ENCODE results near the gene TRABD2B. TPM values are rescaled to one million over a fixed set of nuclear protein-coding genes. Genes with fewer than 3 reads are reported as not detected.

Gene TRABD2B
- total RNA-seq, 1 experiment from 2014 or later = 0.05 TPM

DNA sequence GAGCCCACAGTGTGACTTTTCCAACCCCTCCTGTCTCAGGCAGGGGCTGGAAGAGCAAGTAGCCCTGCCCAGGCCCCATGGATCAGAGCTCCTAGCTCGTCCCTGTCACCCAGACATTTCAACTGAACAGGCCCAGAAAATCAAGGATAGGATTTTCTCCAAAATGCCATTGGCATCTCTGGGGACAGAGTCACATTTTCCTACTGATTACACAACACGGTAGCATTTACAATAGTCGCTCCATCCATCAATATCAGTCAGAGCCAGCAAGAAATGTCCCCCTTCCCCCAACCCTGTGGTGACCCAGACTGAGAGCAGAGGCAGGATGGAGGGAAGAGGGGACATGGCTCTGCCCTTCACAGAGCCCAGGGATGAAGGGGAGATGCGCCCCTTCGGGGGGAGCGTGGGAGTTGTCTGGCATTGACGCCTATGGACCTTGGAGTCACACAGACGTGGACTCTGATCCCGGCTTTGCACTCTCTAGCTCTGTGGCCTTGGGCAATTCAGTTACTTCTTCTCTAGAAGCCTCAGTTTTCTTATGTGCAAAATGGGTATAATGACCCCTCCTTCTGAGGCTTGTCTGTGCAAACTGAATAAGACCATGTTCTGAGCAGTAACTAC, 283.7 kb downstream of the TRABD2B start (continued):
- TF ChIP-seq SP1 (IDR thresholded peaks at IDR 0.05; ENCODE audit: low read depth) (no peak), CBX3 (IDR thresholded peaks at IDR 0.05; ENCODE audit: low read depth) (no peak), YY1 (IDR thresholded peaks at IDR 0.05; ENCODE audit: extremely low read depth, insufficient replicate concordance, low read depth, low read length) (no peak), ELF1 (IDR thresholded peaks at IDR 0.05; ENCODE audit: borderline replicate concordance, low read depth) (no peak), JUND (IDR thresholded peaks at IDR 0.05) (no peak), POLR2A (IDR thresholded peaks at IDR 0.05; ENCODE audit: borderline replicate concordance, extremely low read depth, insufficient read depth, insufficient read length) (no peak)
- TF ChIP-seq, protein P1, sequence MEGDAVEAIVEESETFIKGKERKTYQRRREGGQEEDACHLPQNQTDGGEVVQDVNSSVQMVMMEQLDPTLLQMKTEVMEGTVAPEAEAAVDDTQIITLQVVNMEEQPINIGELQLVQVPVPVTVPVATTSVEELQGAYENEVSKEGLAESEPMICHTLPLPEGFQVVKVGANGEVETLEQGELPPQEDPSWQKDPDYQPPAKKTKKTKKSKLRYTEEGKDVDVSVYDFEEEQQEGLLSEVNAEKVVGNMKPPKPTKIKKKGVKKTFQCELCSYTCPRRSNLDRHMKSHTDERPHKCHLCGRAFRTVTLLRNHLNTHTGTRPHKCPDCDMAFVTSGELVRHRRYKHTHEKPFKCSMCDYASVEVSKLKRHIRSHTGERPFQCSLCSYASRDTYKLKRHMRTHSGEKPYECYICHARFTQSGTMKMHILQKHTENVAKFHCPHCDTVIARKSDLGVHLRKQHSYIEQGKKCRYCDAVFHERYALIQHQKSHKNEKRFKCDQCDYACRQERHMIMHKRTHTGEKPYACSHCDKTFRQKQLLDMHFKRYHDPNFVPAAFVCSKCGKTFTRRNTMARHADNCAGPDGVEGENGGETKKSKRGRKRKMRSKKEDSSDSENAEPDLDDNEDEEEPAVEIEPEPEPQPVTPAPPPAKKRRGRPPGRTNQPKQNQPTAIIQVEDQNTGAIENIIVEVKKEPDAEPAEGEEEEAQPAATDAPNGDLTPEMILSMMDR (IDR thresholded peaks at IDR 0.05 in 2 of 3, conservative IDR thresholded peaks at IDR 0.05 in 1 of 3; ENCODE audit: borderline replicate concordance in 1 of 3, insufficient read depth in 1 of 3, low read depth in 2 of 3, low read length in 2 of 3) = no peak

- intact Hi-C loops (cut with micrococcal nuclease) = loop anchor here (5.0 kb wide), 1 partner anchor 535 kb away; no protein-coding TSS in a partner anchor
- CTCF ChIA-PET = interaction anchor here (1.4 to 5.3 kb wide), 2 partner anchors 13 to 276 kb away, joined by 3 to 75 read pairs; partner anchors contain the start of gene FOXD2
Observed at GRCh38 chr1:47712596-47713299, 284.4 kb downstream of the TRABD2B start.

More at GRCh38 chr1:47712596-47713299, 284.4 kb downstream of the TRABD2B start:
- TF ChIP-seq CEBPB (IDR thresholded peaks at IDR 0.05; ENCODE audit: low read depth) = no peak
- no peak overlapping the region for H3K4me2 ChIP-seq (ENCODE audit: low read length)
- H3K9me2 ChIP-seq (ENCODE audit: insufficient read depth) = no peaks in the 10 kb centered on the region
- no TSS peak for BruUV-seq (replicated peaks)
- H3K36me3 ChIP-seq (ENCODE audit: control insufficient read depth in 1 of 2, insufficient read depth in 2 of 2, low read length in 2 of 2) = no peaks in the 10 kb centered on the region
- no peak overlapping the region for H3K4me3 ChIP-seq (replicated peaks in 1 of 2; ENCODE audit: low read depth in 1 of 2, low read length in 2 of 2)
- ChIA-PET RAD21 (ENCODE audit: low non-redundant PET in 1 of 2, low total read pairs in 2 of 2, uncharacterized antibody in 2 of 2, unreplicated experiment in 2 of 2) (no interaction called here), POLR2A (no interaction called here)
- no peaks in the 10 kb centered on the region for H3K9me3 ChIP-seq (ENCODE audit: control insufficient read depth in 1 of 2, insufficient read depth in 1 of 2, low read depth in 1 of 2, low read length in 2 of 2)
- no peaks in the 10 kb centered on the region for H4K20me1 ChIP-seq (ENCODE audit: insufficient read depth)
- DNase-seq (ENCODE audit: low read depth, low spot score) = no peak
- H3K4me1 ChIP-seq (ENCODE audit: control insufficient read depth in 1 of 2, insufficient read depth in 2 of 2, low read length in 2 of 2) = peaks cover 0 to 18% of the 10 kb centered on the region in 2 experiments; a peak in 1 of 4 replicates
- H3K79me2 ChIP-seq (ENCODE audit: insufficient read depth, low read length) = no peaks in the 10 kb centered on the region
- no peak for ATAC-seq
- no peak overlapping the region for H3K27ac ChIP-seq (ENCODE audit: low read depth, low read length)
- no peak overlapping the region for H2AFZ ChIP-seq (ENCODE audit: low read depth, low read length, poor library complexity, severe bottlenecking)
- H3K9ac ChIP-seq (ENCODE audit: low read length) = no peak overlapping the region
- H3K27me3 ChIP-seq (ENCODE audit: insufficient read depth, low read length) = peaks cover 49% of the 10 kb centered on the region

Data from HCT116 (cell line).